Thyroid gland (tissue), 4 donors: ENCODE measurements around the gene RWDD4. TPM values are rescaled to one million over a fixed set of nuclear protein-coding genes. Genes with fewer than 3 reads are reported as not detected.

ENCODE experiments used
- DNase-seq, 2 donors: peaks; one replicate each; pipeline ENCODE4 v3.0.0-alpha.2; 2019
- H3K27ac ChIP-seq, 3 donors: fragments of 200-600 bp; sonication (generic); 1 replicate in 2 of 3; 2 replicates in 1 of 3; pipeline ENCODE4 v1.5.1; 2016 to 2019; ENCODE audit warnings: mild to moderate bottlenecking in 1 of 3, moderate library complexity in 1 of 3
- H3K27me3 ChIP-seq: fragments of 200-600 bp; sonication (generic); one replicate; pipeline ENCODE4 v1.5.1; 2019
- H3K36me3 ChIP-seq, 2 donors: fragments of 200-600 bp; sonication (generic); one replicate each; pipeline ENCODE4 v1.5.1; 2016 to 2019
- H3K4me1 ChIP-seq, 2 donors: fragments of 200-600 bp; sonication (generic); one replicate each; pipeline ENCODE4 v1.5.1; 2017 to 2019
- H3K4me3 ChIP-seq, 3 donors: fragments of 200-600 bp; sonication (generic); replicated peaks in 1 of 3; 1 replicate in 2 of 3; 2 replicates in 1 of 3; pipeline ENCODE4 v1.5.1; 2016; ENCODE audit warnings: mild to moderate bottlenecking in 1 of 3
- H3K9me3 ChIP-seq: fragments of 200-600 bp; sonication (generic); one replicate; pipeline ENCODE4 v1.5.1; 2017
- POLR2A ChIP-seq, 2 donors: fragments of 450-650 bp; IDR thresholded peaks; one replicate each; pipeline ENCODE4 v1.6.1; 2017; ENCODE audit warnings: antibody characterized with exemption in 2 of 2, mild to moderate bottlenecking in 2 of 2, moderate library complexity in 1 of 2
- WGBS, 2 donors: methylation state at CpG; one replicate each; pipeline ENCODE4 v1.1.5; 2017; 5-methylcytosine and 5-hydroxymethylcytosine counted together
- intact Hi-C: fragments of 100-400 bp; cut with DNase I; formaldehyde crosslinking; loops from one replicate; pipeline ENCODE4 v1.15.1; 2023
- small RNA-seq: library from RNA; depleted of rRNA; stranded (forward); fragments of <200 nt; gene quantifications from one replicate; pipeline ENCODE3, GENCODE V24; 2016
- total RNA-seq, 4 donors: library from RNA; depleted of rRNA; stranded (reverse); fragments of >200 nt; gene quantifications; one replicate each; pipeline ENCODE4 v1.2.3, GENCODE V29; 2016
- TF ChIP-seq, protein P1 (sequence below), 6 experiments: fragments of 200-600 bp in 3 of 6; fragments of 450-650 bp in 3 of 6; sonication (generic) in 3 of 6; IDR thresholded peaks; one replicate each; pipeline ENCODE4 v1.5.1; 2016 to 2019; ENCODE audit warnings: antibody characterized with exemption in 6 of 6, mild to moderate bottlenecking in 2 of 6, inconsistent platforms in 1 of 6, moderate library complexity in 1 of 6

RWDD4 gene
- total RNA-seq, 4 donors from 2014 or later, result 33.3 to 43.5 (median 41.5) TPM

DNA sequence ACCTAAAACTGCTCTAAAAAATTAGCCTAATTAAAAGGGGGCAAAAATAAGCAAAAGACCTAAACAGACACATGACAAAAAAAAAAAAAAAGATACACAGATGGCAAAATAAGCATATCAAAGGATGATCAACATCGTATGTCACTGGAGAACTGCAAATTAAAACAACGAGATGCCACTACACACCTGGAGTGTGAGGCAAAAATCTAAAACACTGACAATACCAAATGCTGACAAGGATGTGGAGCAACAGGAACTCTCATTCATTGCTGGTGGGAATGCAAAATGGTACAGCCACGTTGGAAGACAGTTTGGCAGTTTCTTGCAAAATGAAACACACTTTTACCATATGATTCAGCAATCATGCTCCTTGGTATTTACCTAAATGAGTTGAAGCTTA is 64.2 kb downstream of the RWDD4 start:
- 84 to 88% methylated on average over 3 of the region's 3 CpGs for WGBS, 2 donors
- intact Hi-C loops, result no loop called here
- no peaks in the 10 kb centered on the region for H3K9me3 ChIP-seq
- no peaks in the 10 kb centered on the region for H3K4me1 ChIP-seq
- no peak overlapping the region for H3K27ac ChIP-seq
- H3K4me3 ChIP-seq, result no peak overlapping the region
- no peaks in the 10 kb centered on the region for H3K27me3 ChIP-seq
- H3K36me3 ChIP-seq, result no peaks in the 10 kb centered on the region
- TF ChIP-seq, protein P1, sequence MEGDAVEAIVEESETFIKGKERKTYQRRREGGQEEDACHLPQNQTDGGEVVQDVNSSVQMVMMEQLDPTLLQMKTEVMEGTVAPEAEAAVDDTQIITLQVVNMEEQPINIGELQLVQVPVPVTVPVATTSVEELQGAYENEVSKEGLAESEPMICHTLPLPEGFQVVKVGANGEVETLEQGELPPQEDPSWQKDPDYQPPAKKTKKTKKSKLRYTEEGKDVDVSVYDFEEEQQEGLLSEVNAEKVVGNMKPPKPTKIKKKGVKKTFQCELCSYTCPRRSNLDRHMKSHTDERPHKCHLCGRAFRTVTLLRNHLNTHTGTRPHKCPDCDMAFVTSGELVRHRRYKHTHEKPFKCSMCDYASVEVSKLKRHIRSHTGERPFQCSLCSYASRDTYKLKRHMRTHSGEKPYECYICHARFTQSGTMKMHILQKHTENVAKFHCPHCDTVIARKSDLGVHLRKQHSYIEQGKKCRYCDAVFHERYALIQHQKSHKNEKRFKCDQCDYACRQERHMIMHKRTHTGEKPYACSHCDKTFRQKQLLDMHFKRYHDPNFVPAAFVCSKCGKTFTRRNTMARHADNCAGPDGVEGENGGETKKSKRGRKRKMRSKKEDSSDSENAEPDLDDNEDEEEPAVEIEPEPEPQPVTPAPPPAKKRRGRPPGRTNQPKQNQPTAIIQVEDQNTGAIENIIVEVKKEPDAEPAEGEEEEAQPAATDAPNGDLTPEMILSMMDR (IDR thresholded peaks at IDR 0.05), result no peak
- TF ChIP-seq POLR2A (IDR thresholded peaks at IDR 0.05), result no peak
- DNase-seq, result no peak

DNA sequence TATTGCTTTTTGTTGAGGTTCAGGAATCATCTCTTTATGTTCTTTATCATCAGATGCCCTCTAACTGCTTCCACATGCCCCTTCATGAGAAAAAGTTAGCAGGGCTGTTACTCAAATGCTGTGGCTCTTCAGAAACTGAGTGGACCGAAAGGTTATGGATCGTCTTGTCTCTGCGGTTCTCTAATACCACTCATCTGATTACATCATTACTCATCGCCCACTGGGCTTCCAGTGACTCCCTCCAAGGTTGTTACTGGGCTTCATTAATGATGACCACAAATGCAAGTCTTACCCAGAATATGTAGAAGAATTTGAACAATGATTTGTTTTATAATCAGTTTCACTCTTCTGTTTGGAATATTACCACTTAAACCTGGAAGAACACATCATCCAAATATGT is 67.7 kb downstream of the RWDD4 start:
- H3K4me1 ChIP-seq, result no peaks in the 10 kb centered on the region
- H3K27ac ChIP-seq, result no peak overlapping the region
- DNase-seq, result no peak
- 92 to 94% methylated on average over 4 of the region's 4 CpGs for WGBS, 2 donors
- no peaks in the 10 kb centered on the region for H3K27me3 ChIP-seq
- intact Hi-C loops, result no loop called here
- no peak overlapping the region for H3K4me3 ChIP-seq
- H3K36me3 ChIP-seq, result no peaks in the 10 kb centered on the region
- no peaks in the 10 kb centered on the region for H3K9me3 ChIP-seq
- TF ChIP-seq, protein P1 (IDR thresholded peaks at IDR 0.05), result no peak
- no peak for TF ChIP-seq POLR2A (IDR thresholded peaks at IDR 0.05)

Small RNA genes within 50 kb of the gene (small RNA-seq; reads per million reads assigned to genes)
- gene RNU6-1053P (not detected), gene RNU6-335P (not detected), gene RNU6-479P (not detected)

Other genes with a start within 250 kb of the RWDD4 start
- gene CDKN2AIP, start 214.5 kb downstream of the RWDD4 start, total RNA-seq, result 10 to 100 TPM; 16.9 to 30.3 (median 22.8) TPM
- 10 to 100 TPM; 17.2 to 21.4 (median 18.8) TPM for gene ING2, start 154.1 kb downstream of the RWDD4 start, total RNA-seq
- 10 to 100 TPM; 34.6 to 84.1 (median 41.8) TPM for gene TRAPPC11, start 108 bp upstream of the RWDD4 start, total RNA-seq
- gene STOX2, start 246.1 kb upstream of the RWDD4 start, total RNA-seq, result 10 to 100 TPM; 27.3 to 57.7 (median 43.3) TPM